K562 (cell line): Measurements from ENCODE around the gene FES. TPM values are rescaled to one million over a fixed set of nuclear protein-coding genes. Genes with fewer than 3 reads are reported as not detected.
A peak's percentile ranks its signal among the peaks of the same experiment; 100 is the strongest.

Experiments
- DIDO1 ChIP-seq: fragments of 450-650 bp; IDR thresholded peaks from 2 replicates; pipeline ENCODE4 v1.6.1; 2016; ENCODE audit warnings: low read depth, missing biosample characterization, missing genetic modification characterization
- ZC3H11A ChIP-seq: IDR thresholded peaks from 2 replicates; pipeline ENCODE4 v1.6.1; 2012; ENCODE audit warnings: low read depth, low read length, improper control_type of control experiment
- ZNF239 ChIP-seq: fragments of 250-450 bp; sonication (Bioruptor Pico); IDR thresholded peaks from 2 replicates; pipeline ENCODE4 v1.4.0; 2020; ENCODE audit warnings: mild to moderate bottlenecking
- ZNF408 ChIP-seq: fragments of 250-450 bp; sonication (Bioruptor Pico); IDR thresholded peaks from 2 replicates; pipeline ENCODE4 v1.4.0; 2020; ENCODE audit warnings: low read depth, mild to moderate bottlenecking, moderate library complexity
- ZNF445 ChIP-seq: fragments of 250-450 bp; sonication (Bioruptor Pico); IDR thresholded peaks from 2 replicates; pipeline ENCODE4 v1.4.0; 2020; ENCODE audit warnings: low read depth, mild to moderate bottlenecking, moderate library complexity
- polyA plus RNA-seq, 8 experiments: library from polyadenylated mRNA; depleted of rRNA in 4 of 8; stranded (reverse) in 5 of 8; unstranded in 3 of 8; fragments of >200 nt; fragmentation: Nextera tagmentation in 2 of 8; fragmentation: Illumina TruSeq in 1 of 8; extraction: Ambion mirVana in 2 of 8; extraction: Trizol in 1 of 8; gene quantifications; 2 replicates each; pipeline versions ENCODE4 v1.2.1 to v1.2.3, GENCODE V29; 2011 to 2014; ENCODE audit warnings: inconsistent platforms in 1 of 8, missing spikeins in 1 of 8
- total RNA-seq, 7 experiments: library from RNA; depleted of rRNA in 6 of 7; stranded (reverse); fragments of >200 nt in 6 of 7; fragmentation: Illumina TruSeq in 2 of 7; extraction: Trizol in 2 of 7; gene quantifications; 2 replicates each; pipeline versions ENCODE4 v1.2.1 to v1.2.3, GENCODE V29; 2011 to 2021; ENCODE audit warnings: low replicate concordance in 1 of 7
- TF ChIP-seq, protein P1 (sequence below): fragments of 450-650 bp; IDR thresholded peaks from 2 replicates; pipeline ENCODE4 v1.6.1; 2016; ENCODE audit warnings: mild to moderate bottlenecking, moderate library complexity
- TF ChIP-seq, protein P2 (sequence below): fragments of 250-450 bp; sonication (Bioruptor Pico); IDR thresholded peaks from 2 replicates; pipeline ENCODE4 v1.5.0; 2021; ENCODE audit warnings: mild to moderate bottlenecking, borderline replicate concordance
- TF ChIP-seq, protein P3 (sequence below): sonication (generic); formaldehyde crosslinking; IDR thresholded peaks from 2 replicates; pipeline ENCODE4 v1.8.1; 2023; ENCODE audit warnings: mild to moderate bottlenecking, missing genetic modification reagents
- TF ChIP-seq, protein P4 (sequence below), 3 experiments: IDR thresholded peaks in 2 of 3; conservative IDR thresholded peaks in 1 of 3; 2 replicates each; pipeline ENCODE4 v1.5.1; 2011 to 2012; ENCODE audit warnings: low read length in 3 of 3, mild to moderate bottlenecking in 3 of 3, control low read depth in 2 of 3, improper control_type of control experiment in 1 of 3, inconsistent platforms in 1 of 3, low read depth in 1 of 3, mixed read lengths in 1 of 3, moderate library complexity in 1 of 3; ENCODE audit not compliant: insufficient read depth in 2 of 3

FES gene
- total and polyA plus RNA-seq, 9 of the 15 experiments (the other 6 are each of a cell fraction or from before 2014, with no cell fraction given): 0.38 to 2.6 (median 0.82) TPM

DNA sequence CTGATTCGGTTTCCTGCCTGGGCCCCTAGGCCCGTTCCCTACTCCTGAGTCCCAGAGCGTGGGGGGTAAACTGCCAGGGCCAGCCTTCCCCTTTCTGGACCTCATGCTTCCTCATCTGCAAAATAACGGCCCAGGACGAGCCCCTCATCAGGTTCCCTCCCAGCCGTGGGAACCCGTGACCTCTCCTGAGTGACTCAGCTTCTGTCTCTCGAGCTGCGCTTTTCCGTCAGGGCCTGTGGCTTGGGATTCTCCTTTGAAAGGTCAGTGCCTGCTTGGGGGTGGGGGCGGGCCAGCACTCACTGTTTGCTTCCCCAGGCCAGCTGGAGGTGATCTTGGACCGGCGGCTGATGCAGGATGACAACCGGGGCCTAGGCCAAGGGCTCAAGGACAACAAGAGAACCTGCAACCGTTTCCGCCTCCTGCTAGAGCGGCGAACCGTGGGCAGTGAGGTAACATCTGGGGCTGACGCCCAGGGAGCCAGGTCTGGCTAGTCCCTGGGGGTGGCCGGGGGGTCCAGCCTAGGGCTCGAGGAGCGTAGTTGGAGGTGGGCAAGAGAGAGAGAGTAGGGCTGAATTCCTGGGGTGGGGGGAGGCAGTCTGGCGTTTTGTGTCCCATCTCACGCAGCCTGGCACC, 31.6 kb downstream of the FES start (continued):
- TF ChIP-seq, protein P1, sequence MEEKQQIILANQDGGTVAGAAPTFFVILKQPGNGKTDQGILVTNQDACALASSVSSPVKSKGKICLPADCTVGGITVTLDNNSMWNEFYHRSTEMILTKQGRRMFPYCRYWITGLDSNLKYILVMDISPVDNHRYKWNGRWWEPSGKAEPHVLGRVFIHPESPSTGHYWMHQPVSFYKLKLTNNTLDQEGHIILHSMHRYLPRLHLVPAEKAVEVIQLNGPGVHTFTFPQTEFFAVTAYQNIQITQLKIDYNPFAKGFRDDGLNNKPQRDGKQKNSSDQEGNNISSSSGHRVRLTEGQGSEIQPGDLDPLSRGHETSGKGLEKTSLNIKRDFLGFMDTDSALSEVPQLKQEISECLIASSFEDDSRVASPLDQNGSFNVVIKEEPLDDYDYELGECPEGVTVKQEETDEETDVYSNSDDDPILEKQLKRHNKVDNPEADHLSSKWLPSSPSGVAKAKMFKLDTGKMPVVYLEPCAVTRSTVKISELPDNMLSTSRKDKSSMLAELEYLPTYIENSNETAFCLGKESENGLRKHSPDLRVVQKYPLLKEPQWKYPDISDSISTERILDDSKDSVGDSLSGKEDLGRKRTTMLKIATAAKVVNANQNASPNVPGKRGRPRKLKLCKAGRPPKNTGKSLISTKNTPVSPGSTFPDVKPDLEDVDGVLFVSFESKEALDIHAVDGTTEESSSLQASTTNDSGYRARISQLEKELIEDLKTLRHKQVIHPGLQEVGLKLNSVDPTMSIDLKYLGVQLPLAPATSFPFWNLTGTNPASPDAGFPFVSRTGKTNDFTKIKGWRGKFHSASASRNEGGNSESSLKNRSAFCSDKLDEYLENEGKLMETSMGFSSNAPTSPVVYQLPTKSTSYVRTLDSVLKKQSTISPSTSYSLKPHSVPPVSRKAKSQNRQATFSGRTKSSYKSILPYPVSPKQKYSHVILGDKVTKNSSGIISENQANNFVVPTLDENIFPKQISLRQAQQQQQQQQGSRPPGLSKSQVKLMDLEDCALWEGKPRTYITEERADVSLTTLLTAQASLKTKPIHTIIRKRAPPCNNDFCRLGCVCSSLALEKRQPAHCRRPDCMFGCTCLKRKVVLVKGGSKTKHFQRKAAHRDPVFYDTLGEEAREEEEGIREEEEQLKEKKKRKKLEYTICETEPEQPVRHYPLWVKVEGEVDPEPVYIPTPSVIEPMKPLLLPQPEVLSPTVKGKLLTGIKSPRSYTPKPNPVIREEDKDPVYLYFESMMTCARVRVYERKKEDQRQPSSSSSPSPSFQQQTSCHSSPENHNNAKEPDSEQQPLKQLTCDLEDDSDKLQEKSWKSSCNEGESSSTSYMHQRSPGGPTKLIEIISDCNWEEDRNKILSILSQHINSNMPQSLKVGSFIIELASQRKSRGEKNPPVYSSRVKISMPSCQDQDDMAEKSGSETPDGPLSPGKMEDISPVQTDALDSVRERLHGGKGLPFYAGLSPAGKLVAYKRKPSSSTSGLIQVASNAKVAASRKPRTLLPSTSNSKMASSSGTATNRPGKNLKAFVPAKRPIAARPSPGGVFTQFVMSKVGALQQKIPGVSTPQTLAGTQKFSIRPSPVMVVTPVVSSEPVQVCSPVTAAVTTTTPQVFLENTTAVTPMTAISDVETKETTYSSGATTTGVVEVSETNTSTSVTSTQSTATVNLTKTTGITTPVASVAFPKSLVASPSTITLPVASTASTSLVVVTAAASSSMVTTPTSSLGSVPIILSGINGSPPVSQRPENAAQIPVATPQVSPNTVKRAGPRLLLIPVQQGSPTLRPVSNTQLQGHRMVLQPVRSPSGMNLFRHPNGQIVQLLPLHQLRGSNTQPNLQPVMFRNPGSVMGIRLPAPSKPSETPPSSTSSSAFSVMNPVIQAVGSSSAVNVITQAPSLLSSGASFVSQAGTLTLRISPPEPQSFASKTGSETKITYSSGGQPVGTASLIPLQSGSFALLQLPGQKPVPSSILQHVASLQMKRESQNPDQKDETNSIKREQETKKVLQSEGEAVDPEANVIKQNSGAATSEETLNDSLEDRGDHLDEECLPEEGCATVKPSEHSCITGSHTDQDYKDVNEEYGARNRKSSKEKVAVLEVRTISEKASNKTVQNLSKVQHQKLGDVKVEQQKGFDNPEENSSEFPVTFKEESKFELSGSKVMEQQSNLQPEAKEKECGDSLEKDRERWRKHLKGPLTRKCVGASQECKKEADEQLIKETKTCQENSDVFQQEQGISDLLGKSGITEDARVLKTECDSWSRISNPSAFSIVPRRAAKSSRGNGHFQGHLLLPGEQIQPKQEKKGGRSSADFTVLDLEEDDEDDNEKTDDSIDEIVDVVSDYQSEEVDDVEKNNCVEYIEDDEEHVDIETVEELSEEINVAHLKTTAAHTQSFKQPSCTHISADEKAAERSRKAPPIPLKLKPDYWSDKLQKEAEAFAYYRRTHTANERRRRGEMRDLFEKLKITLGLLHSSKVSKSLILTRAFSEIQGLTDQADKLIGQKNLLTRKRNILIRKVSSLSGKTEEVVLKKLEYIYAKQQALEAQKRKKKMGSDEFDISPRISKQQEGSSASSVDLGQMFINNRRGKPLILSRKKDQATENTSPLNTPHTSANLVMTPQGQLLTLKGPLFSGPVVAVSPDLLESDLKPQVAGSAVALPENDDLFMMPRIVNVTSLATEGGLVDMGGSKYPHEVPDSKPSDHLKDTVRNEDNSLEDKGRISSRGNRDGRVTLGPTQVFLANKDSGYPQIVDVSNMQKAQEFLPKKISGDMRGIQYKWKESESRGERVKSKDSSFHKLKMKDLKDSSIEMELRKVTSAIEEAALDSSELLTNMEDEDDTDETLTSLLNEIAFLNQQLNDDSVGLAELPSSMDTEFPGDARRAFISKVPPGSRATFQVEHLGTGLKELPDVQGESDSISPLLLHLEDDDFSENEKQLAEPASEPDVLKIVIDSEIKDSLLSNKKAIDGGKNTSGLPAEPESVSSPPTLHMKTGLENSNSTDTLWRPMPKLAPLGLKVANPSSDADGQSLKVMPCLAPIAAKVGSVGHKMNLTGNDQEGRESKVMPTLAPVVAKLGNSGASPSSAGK: peak; percentile 74
- TF ChIP-seq ZNF445: no peak
- TF ChIP-seq, protein P2, sequence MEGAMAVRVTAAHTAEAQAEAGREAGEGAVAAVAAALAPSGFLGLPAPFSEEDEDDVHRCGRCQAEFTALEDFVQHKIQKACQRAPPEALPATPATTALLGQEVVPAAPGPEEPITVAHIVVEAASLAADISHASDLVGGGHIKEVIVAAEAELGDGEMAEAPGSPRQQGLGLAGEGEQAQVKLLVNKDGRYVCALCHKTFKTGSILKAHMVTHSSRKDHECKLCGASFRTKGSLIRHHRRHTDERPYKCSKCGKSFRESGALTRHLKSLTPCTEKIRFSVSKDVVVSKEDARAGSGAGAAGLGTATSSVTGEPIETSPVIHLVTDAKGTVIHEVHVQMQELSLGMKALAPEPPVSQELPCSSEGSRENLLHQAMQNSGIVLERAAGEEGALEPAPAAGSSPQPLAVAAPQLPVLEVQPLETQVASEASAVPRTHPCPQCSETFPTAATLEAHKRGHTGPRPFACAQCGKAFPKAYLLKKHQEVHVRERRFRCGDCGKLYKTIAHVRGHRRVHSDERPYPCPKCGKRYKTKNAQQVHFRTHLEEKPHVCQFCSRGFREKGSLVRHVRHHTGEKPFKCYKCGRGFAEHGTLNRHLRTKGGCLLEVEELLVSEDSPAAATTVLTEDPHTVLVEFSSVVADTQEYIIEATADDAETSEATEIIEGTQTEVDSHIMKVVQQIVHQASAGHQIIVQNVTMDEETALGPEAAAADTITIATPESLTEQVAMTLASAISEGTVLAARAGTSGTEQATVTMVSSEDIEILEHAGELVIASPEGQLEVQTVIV (CRISPR knock-in tag): no peak
- no peak for TF ChIP-seq ZC3H11A
- TF ChIP-seq, protein P3, sequence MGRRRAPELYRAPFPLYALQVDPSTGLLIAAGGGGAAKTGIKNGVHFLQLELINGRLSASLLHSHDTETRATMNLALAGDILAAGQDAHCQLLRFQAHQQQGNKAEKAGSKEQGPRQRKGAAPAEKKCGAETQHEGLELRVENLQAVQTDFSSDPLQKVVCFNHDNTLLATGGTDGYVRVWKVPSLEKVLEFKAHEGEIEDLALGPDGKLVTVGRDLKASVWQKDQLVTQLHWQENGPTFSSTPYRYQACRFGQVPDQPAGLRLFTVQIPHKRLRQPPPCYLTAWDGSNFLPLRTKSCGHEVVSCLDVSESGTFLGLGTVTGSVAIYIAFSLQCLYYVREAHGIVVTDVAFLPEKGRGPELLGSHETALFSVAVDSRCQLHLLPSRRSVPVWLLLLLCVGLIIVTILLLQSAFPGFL: no peak
- TF ChIP-seq DIDO1 (tag): no peak
- TF ChIP-seq, protein P4, sequence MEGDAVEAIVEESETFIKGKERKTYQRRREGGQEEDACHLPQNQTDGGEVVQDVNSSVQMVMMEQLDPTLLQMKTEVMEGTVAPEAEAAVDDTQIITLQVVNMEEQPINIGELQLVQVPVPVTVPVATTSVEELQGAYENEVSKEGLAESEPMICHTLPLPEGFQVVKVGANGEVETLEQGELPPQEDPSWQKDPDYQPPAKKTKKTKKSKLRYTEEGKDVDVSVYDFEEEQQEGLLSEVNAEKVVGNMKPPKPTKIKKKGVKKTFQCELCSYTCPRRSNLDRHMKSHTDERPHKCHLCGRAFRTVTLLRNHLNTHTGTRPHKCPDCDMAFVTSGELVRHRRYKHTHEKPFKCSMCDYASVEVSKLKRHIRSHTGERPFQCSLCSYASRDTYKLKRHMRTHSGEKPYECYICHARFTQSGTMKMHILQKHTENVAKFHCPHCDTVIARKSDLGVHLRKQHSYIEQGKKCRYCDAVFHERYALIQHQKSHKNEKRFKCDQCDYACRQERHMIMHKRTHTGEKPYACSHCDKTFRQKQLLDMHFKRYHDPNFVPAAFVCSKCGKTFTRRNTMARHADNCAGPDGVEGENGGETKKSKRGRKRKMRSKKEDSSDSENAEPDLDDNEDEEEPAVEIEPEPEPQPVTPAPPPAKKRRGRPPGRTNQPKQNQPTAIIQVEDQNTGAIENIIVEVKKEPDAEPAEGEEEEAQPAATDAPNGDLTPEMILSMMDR (IDR thresholded peaks at IDR 0.05 in 2 of 3, conservative IDR thresholded peaks at IDR 0.05 in 1 of 3; ENCODE audit: insufficient read depth in 2 of 3, low read depth in 1 of 3, low read length in 3 of 3): peak in 2 of 3 experiments; percentile 24 to 31; a peak in 2 of 6 replicates
- no peak for TF ChIP-seq ZNF408 (CRISPR knock-in tag)
- no peak for TF ChIP-seq ZNF239 (CRISPR knock-in tag)
